PC-3 (cell line): Measurements from ENCODE around the gene AMPD3. TPM values are rescaled to one million over a fixed set of nuclear protein-coding genes. Genes with fewer than 3 reads are reported as not detected.

Experiments
- ATAC-seq: fragments of 200-7000 bp; cut with Tn5 transposase; 2 replicates; pipeline ENCODE4 v1.9.1; 2020; ENCODE audit warnings: mild to moderate bottlenecking, moderate library complexity
- BruUV-seq: library from RNA; stranded (reverse); fragments of 400-500 nt; replicated peaks from 2 replicates; lab custom pipeline; 2021; lab: Mats Ljungman, UMichigan
- CTCF ChIA-PET: fragments of 300-600 bp; sonication (Branson Sonifier 250); formaldehyde crosslinking; loops from one replicate; lab custom pipeline; 2022; ENCODE audit warnings: antibody characterized with exemption; lab: Charles Lee
- POLR2A ChIA-PET: fragments of 300-600 bp; sonication (Branson Sonifier 250); formaldehyde crosslinking; loops from one replicate; lab custom pipeline; 2022; ENCODE audit warnings: antibody characterized with exemption; ENCODE audit not compliant: unreplicated experiment; lab: Charles Lee
- DNase-seq: peaks from one replicate; pipeline ENCODE4 v3.0.0-alpha.2; 2015
- H2AFZ ChIP-seq: fragments of 300-600 bp; sonication (generic); 2 replicates; pipeline ENCODE4 v1.6.0; 2016; ENCODE audit warnings: antibody characterized with exemption, low read length
- H3F3A ChIP-seq: fragments of 300-600 bp; sonication (generic); one replicate; pipeline ENCODE4 v1.6.0; 2017; ENCODE audit warnings: antibody characterized with exemption, low read length, control low read depth, mild to moderate bottlenecking; ENCODE audit not compliant: unreplicated experiment
- H3K27ac ChIP-seq: fragments of 300-600 bp; sonication (generic); 2 replicates; pipeline ENCODE4 v1.5.1; 2016; ENCODE audit warnings: mild to moderate bottlenecking, low read length
- H3K27me3 ChIP-seq: fragments of 300-600 bp; sonication (generic); 2 replicates; pipeline ENCODE4 v1.6.1; 2016; ENCODE audit warnings: low read length, mixed read lengths
- H3K36me3 ChIP-seq: fragments of 300-600 bp; sonication (generic); 2 replicates; pipeline ENCODE4 v1.6.1; 2016; ENCODE audit warnings: low read depth, mixed run types, low read length, mixed read lengths
- H3K4me1 ChIP-seq: fragments of 300-600 bp; sonication (generic); 2 replicates; pipeline ENCODE4 v1.5.1; 2016; ENCODE audit warnings: low read length; ENCODE audit not compliant: insufficient read depth
- H3K4me2 ChIP-seq: fragments of 300-600 bp; sonication (generic); 2 replicates; pipeline ENCODE4 v1.6.0; 2016; ENCODE audit warnings: low read length
- H3K4me3 ChIP-seq: fragments of 300-600 bp; sonication (generic); 2 replicates; pipeline ENCODE4 v1.5.1; 2016; ENCODE audit warnings: mild to moderate bottlenecking, low read length, mixed read lengths
- H3K79me2 ChIP-seq: fragments of 300-600 bp; sonication (generic); 2 replicates; pipeline ENCODE4 v1.6.1; 2017; ENCODE audit warnings: low read length, mixed read lengths
- H3K9ac ChIP-seq: fragments of 300-600 bp; sonication (generic); 2 replicates; pipeline ENCODE4 v1.6.0; 2016; ENCODE audit warnings: mild to moderate bottlenecking, low read length
- H3K9me2 ChIP-seq: fragments of 300-600 bp; sonication (generic); replicated peaks from 2 replicates; pipeline ENCODE4 v1.6.1; 2016; ENCODE audit warnings: mixed run types, low read length, mixed read lengths
- H3K9me3 ChIP-seq: fragments of 300-600 bp; sonication (generic); 2 replicates; pipeline ENCODE4 v1.6.1; 2016; ENCODE audit warnings: low read length, mixed read lengths
- H4K20me1 ChIP-seq: fragments of 300-600 bp; sonication (generic); 2 replicates; pipeline ENCODE4 v1.6.1; 2016; ENCODE audit warnings: low read length, mixed read lengths
- CTCF ChIP-seq: fragments of 300-600 bp; sonication (generic); conservative IDR thresholded peaks from 2 replicates; pipeline ENCODE4 v1.5.1; 2017; ENCODE audit warnings: antibody characterized with exemption, low read depth, mild to moderate bottlenecking, low read length
- EZH2 ChIP-seq: fragments of 300-600 bp; sonication (generic); IDR thresholded peaks from one replicate; pipeline ENCODE4 v1.6.1; 2017; ENCODE audit warnings: antibody characterized with exemption, mild to moderate bottlenecking, low read length; ENCODE audit not compliant: unreplicated experiment
- EZH2phosphoT487 ChIP-seq: fragments of 300-600 bp; sonication (generic); IDR thresholded peaks from 2 replicates; pipeline ENCODE4 v1.6.1; 2018; ENCODE audit warnings: mild to moderate bottlenecking, antibody characterized with exemption, low read length, borderline replicate concordance
- intact Hi-C: fragments of 100-400 bp; cut with micrococcal nuclease; formaldehyde crosslinking; loops from 2 replicates; pipeline ENCODE4 v1.9.0; 2023
- total RNA-seq: library from RNA; depleted of rRNA; stranded (reverse); fragments of >200 nt; gene quantifications from 2 replicates; pipeline ENCODE4 v1.2.3, GENCODE V29; 2014

Gene AMPD3
- total RNA-seq, 1 experiment from 2014 or later: 11.8 TPM

GRCh38 chr11:10499874-10500601 lies 45.0 kb downstream of the AMPD3 start:
- intact Hi-C loops: no loop called here
- POLR2A ChIA-PET: no interaction called here
- Histone ChIP-seq H4K20me1 (no peaks in the 10 kb centered on the region), H3K27ac (no peak overlapping the region), H3K9me2 (no peaks in the 10 kb centered on the region), H3K27me3 (no peaks in the 10 kb centered on the region), H3F3A (no peaks in the 10 kb centered on the region), H3K79me2 (no peaks in the 10 kb centered on the region), H3K9me3 (no peaks in the 10 kb centered on the region), H2AFZ (no peak overlapping the region), H3K36me3 (peaks cover 9% of the 10 kb centered on the region), H3K4me1 (no peaks in the 10 kb centered on the region), H3K4me2 (no peak overlapping the region), H3K4me3 (no peak overlapping the region), H3K9ac (no peak overlapping the region)
- no TSS peak for BruUV-seq
- CTCF ChIA-PET: no interaction called here
- ATAC-seq: no peak
- no peak for DNase-seq
- TF ChIP-seq CTCF (no peak), EZH2phosphoT487 (no peak), EZH2 (no peak)

DNA sequence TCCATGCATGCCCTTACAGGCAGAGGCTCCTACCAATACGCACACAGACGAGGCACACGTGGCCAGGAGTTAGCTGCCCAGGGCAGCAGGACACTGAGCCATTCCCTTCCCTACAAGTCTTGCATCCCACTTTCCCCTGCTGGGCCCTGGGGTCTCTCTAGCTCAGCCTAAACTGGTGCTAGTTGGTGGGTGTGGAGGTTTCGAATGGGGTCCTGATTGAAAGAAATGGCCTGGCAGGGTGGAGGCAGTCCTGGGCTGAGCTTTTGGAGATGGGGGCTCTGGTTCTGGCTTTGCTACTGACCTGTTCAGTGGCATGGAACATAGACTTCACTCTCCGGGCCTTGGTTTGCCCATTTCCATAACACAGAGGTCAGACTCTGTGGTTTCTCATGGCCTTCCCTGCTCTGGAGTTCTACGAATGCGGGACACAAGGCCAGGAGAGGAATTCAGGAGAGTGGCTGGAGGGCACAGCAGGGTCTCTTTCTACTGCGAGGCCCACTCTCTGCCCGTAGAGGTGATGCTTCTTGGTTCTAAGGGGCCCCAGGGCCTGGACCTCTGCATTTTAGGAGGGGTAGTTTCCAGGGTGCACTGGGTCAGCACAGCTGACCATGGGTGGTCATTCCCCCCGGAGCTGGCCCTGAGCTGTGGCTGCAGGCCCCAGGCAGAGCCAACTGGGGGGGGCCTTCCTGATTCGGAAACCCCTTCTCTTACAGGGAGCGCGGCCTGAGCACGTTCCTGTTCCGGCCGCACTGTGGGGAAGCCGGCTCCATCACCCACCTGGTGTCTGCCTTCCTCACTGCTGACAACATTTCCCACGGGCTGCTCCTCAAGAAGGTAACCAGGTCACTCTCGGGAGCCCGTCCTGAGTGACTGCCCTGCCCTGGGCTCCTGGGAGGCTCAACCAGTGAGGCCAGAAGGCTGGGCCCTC lies 46.0 kb downstream of the AMPD3 start:
- ATAC-seq: no peak
- Histone ChIP-seq H3K79me2 (no peaks in the 10 kb centered on the region), H3K36me3 (peaks cover 16% of the 10 kb centered on the region), H3K9me2 (no peaks in the 10 kb centered on the region), H3K4me2 (no peak overlapping the region), H3K27ac (no peak overlapping the region), H3K9ac (no peak overlapping the region), H2AFZ (no peak overlapping the region), H3K9me3 (no peaks in the 10 kb centered on the region), H4K20me1 (no peaks in the 10 kb centered on the region), H3F3A (no peaks in the 10 kb centered on the region), H3K4me3 (no peak overlapping the region), H3K27me3 (no peaks in the 10 kb centered on the region), H3K4me1 (no peaks in the 10 kb centered on the region)
- TF ChIP-seq CTCF (no peak), EZH2 (no peak), EZH2phosphoT487 (no peak)
- no peak for DNase-seq
- intact Hi-C loops: no loop called here
- no TSS peak for BruUV-seq
- CTCF ChIA-PET: no interaction called here
- POLR2A ChIA-PET: no interaction called here
